ENCODE data around the gene SGK1. TPM values are rescaled to one million over a fixed set of nuclear protein-coding genes. Genes with fewer than 3 reads are reported as not detected.

SGK1 gene
- polyA plus RNA-seq, 1 donor (not counting 4 experiments of a cell fraction or from before 2014, with no cell fraction given) = 156 TPM

GRCh38 chr6:134250776-134251175, 67.1 kb downstream of the SGK1 start:
- no peak overlapping the region for H3K4me2 ChIP-seq (ENCODE audit: control insufficient read depth, extremely low read depth, insufficient read depth, low read depth, low read length)
- no peak overlapping the region for H3K9ac ChIP-seq (ENCODE audit: control insufficient read depth, extremely low read depth, insufficient read depth, low read length)
- no peak for DNase-seq (ENCODE audit: low read depth, low spot score)
- no peaks in the 10 kb centered on the region for H3K36me3 ChIP-seq (ENCODE audit: control insufficient read depth in 2 of 2, extremely low read depth in 1 of 2, insufficient read depth in 2 of 2, low read length in 2 of 2)
- TF ChIP-seq CTCF (optimal IDR thresholded peaks at IDR 0.05 in 1 of 3, IDR thresholded peaks at IDR 0.05 in 1 of 3, conservative IDR thresholded peaks at IDR 0.05 in 1 of 3; ENCODE audit: extremely low read depth in 1 of 3, insufficient read depth in 2 of 3, low read length in 3 of 3) (no peak), EZH2 (IDR thresholded peaks at IDR 0.05; ENCODE audit: low read length) (no peak)
- H3K9me1 ChIP-seq (ENCODE audit: control insufficient read depth, extremely low read depth, insufficient read depth, low read length) = no peaks in the 10 kb centered on the region
- H3K79me2 ChIP-seq (ENCODE audit: control insufficient read depth, insufficient read depth, low read length) = no peaks in the 10 kb centered on the region
- no peak overlapping the region for H3K27ac ChIP-seq (ENCODE audit: control insufficient read depth, insufficient read depth, low read length)
- H4K20me1 ChIP-seq (ENCODE audit: control insufficient read depth, extremely low read depth, insufficient read depth, low read length) = no peaks in the 10 kb centered on the region
- peaks cover 19% of the 10 kb centered on the region for H3K4me1 ChIP-seq (ENCODE audit: control insufficient read depth, extremely low read depth, insufficient read depth, low read length)
- no peaks in the 10 kb centered on the region for H3K9me3 ChIP-seq (ENCODE audit: control insufficient read depth, low read depth, low read length)
- no peak overlapping the region for H3K4me3 ChIP-seq (ENCODE audit: control insufficient read depth in 2 of 3, extremely low read depth in 1 of 3, insufficient read depth in 2 of 3, low read depth in 1 of 3, low read length in 3 of 3)
- no peaks in the 10 kb centered on the region for H3K27me3 ChIP-seq (ENCODE audit: control insufficient read depth, extremely low read depth, insufficient read depth, low read length)
- no peak for FAIRE-seq
- dilution Hi-C loops (cut with MboI; ENCODE audit: extremely low pct_ligation_motif_present, low sequenced_read_pairs) = no loop called here
- H2AFZ ChIP-seq (ENCODE audit: control insufficient read depth, low read length) = no peak overlapping the region

GRCh38 chr6:134249759-134250602, 67.9 kb downstream of the SGK1 start:
- FAIRE-seq (no peak), DNase-seq (ENCODE audit: low read depth, low spot score) (no peak)
- no peaks in the 10 kb centered on the region for H3K9me3 ChIP-seq (ENCODE audit: control insufficient read depth, low read depth, low read length)
- H3K9me1 ChIP-seq (ENCODE audit: control insufficient read depth, extremely low read depth, insufficient read depth, low read length) = no peaks in the 10 kb centered on the region
- H3K4me2 ChIP-seq (ENCODE audit: control insufficient read depth, extremely low read depth, insufficient read depth, low read depth, low read length) = no peak overlapping the region
- no peak for TF ChIP-seq EZH2 (IDR thresholded peaks at IDR 0.05; ENCODE audit: low read length)
- no peak for TF ChIP-seq CTCF (optimal IDR thresholded peaks at IDR 0.05 in 1 of 3, IDR thresholded peaks at IDR 0.05 in 1 of 3, conservative IDR thresholded peaks at IDR 0.05 in 1 of 3; ENCODE audit: extremely low read depth in 1 of 3, insufficient read depth in 2 of 3, low read length in 3 of 3)
- H4K20me1 ChIP-seq (ENCODE audit: control insufficient read depth, extremely low read depth, insufficient read depth, low read length) = no peaks in the 10 kb centered on the region
- H3K27me3 ChIP-seq (ENCODE audit: control insufficient read depth, extremely low read depth, insufficient read depth, low read length) = no peaks in the 10 kb centered on the region
- no peak overlapping the region for H2AFZ ChIP-seq (ENCODE audit: control insufficient read depth, low read length)
- no peak overlapping the region for H3K9ac ChIP-seq (ENCODE audit: control insufficient read depth, extremely low read depth, insufficient read depth, low read length)
- H3K36me3 ChIP-seq (ENCODE audit: control insufficient read depth in 2 of 2, extremely low read depth in 1 of 2, insufficient read depth in 2 of 2, low read length in 2 of 2) = no peaks in the 10 kb centered on the region
- dilution Hi-C loops (cut with MboI; ENCODE audit: extremely low pct_ligation_motif_present, low sequenced_read_pairs) = no loop called here
- no peaks in the 10 kb centered on the region for H3K79me2 ChIP-seq (ENCODE audit: control insufficient read depth, insufficient read depth, low read length)
- no peak overlapping the region for H3K4me3 ChIP-seq (ENCODE audit: control insufficient read depth in 2 of 3, extremely low read depth in 1 of 3, insufficient read depth in 2 of 3, low read depth in 1 of 3, low read length in 3 of 3)
- H3K4me1 ChIP-seq (ENCODE audit: control insufficient read depth, extremely low read depth, insufficient read depth, low read length) = peaks cover 27% of the 10 kb centered on the region
- H3K27ac ChIP-seq (ENCODE audit: control insufficient read depth, insufficient read depth, low read length) = no peak overlapping the region

Data from keratinocyte (primary cell).